Measurements from ENCODE around the gene USP38. TPM values are rescaled to one million over a fixed set of nuclear protein-coding genes. Genes with fewer than 3 reads are reported as not detected.
A peak's percentile ranks its signal among the peaks of the same experiment; 100 is the strongest.

Gene USP38
- total and polyA plus RNA-seq, 2 donors (not counting 1 experiment from before 2014, with no cell fraction given): 9.6 to 23.9 TPM

DNA sequence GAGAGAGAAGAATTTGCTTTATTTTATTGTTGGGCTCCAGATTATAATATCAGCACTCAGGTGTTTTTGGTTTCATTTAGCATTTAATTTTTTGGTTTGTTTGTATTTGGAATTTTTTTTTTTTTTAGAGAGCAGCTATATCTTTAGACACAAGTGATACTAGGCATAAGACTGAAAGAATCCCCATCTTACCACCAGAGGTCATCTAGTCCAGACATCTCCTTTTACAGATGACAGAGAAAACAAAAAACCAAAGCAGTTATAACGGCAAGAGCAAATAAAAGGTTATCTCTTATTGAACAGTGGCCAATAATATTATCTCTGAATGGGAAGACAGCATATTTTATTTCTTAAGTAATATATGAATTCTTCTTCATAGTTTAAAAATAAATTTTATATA lies 22.8 kb downstream of the USP38 start:
- H3K9me3 ChIP-seq (ENCODE audit: control extremely low read depth in 1 of 3, control insufficient read depth in 2 of 3, insufficient read depth in 1 of 3, low read length in 2 of 3): no peaks in the 10 kb centered on the region
- H4K20me1 ChIP-seq (ENCODE audit: control insufficient read depth, insufficient read depth, low read length, poor library complexity, severe bottlenecking): no peaks in the 10 kb centered on the region
- Mint-ChIP-seq H3K4me1 (peaks cover 3% of the 10 kb centered on the region), H3K4me3 (no peak overlapping the region), H3K9me3 (ENCODE audit: insufficient read depth) (no peaks in the 10 kb centered on the region), H3K27me3 (no peaks in the 10 kb centered on the region), H3K27ac (no peak overlapping the region)
- ATAC-seq (ENCODE audit: low read depth) (no peak), DNase-seq (no peak)
- H3K4me2 ChIP-seq (replicated peaks; ENCODE audit: low read depth, low read length, poor library complexity, severe bottlenecking): no peak overlapping the region
- ChIA-PET POLR2A (no interaction called here), CTCF (no interaction called here)
- H3K4me1 ChIP-seq (ENCODE audit: control insufficient read depth in 2 of 2, insufficient read depth in 2 of 2, low read length in 2 of 2): no peaks in the 10 kb centered on the region
- no peak overlapping the region for H3K27ac ChIP-seq (ENCODE audit: low read length in 2 of 2)
- no peak overlapping the region for H3K9ac ChIP-seq (ENCODE audit: low read length)
- H2AFZ ChIP-seq (ENCODE audit: insufficient read depth, low read depth, low read length, poor library complexity, severe bottlenecking): no peak overlapping the region
- H3K4me3 ChIP-seq (ENCODE audit: control extremely low read depth in 1 of 5, extremely low read depth in 1 of 5, insufficient read depth in 1 of 5, low read depth in 2 of 5, low read length in 4 of 5): no peak overlapping the region
- intact Hi-C loops (cut with micrococcal nuclease): no loop called here
- peaks cover 4% of the 10 kb centered on the region for H3K79me2 ChIP-seq (ENCODE audit: control insufficient read depth, insufficient read depth, low read length)
- H3K27me3 ChIP-seq (replicated peaks in 1 of 4; ENCODE audit: control extremely low read depth in 1 of 4, control insufficient read depth in 3 of 4, insufficient read depth in 4 of 4, low read length in 3 of 4): no peaks in the 10 kb centered on the region
- peaks cover 16 to 57% of the 10 kb centered on the region in 2 experiments for H3K36me3 ChIP-seq (replicated peaks in 1 of 2; ENCODE audit: control extremely low read depth in 1 of 2, control insufficient read depth in 1 of 2, extremely low read depth in 1 of 2, insufficient read depth in 2 of 2, low read length in 1 of 2)
- no CpG with 5 or more reads among the region's 1 CpG for WGBS (ENCODE audit: insufficient coverage)
- no peak for TF ChIP-seq EZH2 (IDR thresholded peaks at IDR 0.05; ENCODE audit: borderline replicate concordance, insufficient read depth, low read depth, low read length, poor library complexity, severe bottlenecking)
- TF ChIP-seq, protein P1, sequence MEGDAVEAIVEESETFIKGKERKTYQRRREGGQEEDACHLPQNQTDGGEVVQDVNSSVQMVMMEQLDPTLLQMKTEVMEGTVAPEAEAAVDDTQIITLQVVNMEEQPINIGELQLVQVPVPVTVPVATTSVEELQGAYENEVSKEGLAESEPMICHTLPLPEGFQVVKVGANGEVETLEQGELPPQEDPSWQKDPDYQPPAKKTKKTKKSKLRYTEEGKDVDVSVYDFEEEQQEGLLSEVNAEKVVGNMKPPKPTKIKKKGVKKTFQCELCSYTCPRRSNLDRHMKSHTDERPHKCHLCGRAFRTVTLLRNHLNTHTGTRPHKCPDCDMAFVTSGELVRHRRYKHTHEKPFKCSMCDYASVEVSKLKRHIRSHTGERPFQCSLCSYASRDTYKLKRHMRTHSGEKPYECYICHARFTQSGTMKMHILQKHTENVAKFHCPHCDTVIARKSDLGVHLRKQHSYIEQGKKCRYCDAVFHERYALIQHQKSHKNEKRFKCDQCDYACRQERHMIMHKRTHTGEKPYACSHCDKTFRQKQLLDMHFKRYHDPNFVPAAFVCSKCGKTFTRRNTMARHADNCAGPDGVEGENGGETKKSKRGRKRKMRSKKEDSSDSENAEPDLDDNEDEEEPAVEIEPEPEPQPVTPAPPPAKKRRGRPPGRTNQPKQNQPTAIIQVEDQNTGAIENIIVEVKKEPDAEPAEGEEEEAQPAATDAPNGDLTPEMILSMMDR (IDR thresholded peaks at IDR 0.05): peak; percentile 16

DNA sequence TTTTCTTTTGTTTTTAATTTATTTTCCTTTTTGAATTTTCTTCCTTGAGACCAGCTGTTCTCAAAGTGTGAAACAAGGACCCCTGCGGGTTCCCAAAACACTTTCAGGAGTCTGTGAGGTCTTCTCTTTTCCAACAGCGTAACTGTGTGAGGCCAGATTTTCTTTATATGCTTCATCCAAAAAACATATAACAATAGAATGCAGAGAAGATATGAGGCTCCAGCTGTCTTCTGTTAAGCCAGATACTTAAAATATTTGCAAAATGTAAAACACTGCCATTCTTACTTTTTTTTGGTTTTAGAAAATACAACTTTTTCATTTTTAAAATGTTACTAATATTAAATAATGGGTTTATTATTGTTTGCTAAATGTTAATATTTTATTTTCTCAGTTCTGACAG lies 27.8 kb downstream of the USP38 start:
- Mint-ChIP-seq H3K27me3 (no peaks in the 10 kb centered on the region), H3K27ac (no peak overlapping the region), H3K4me3 (no peak overlapping the region), H3K9me3 (ENCODE audit: insufficient read depth) (no peaks in the 10 kb centered on the region), H3K4me1 (peaks cover under 1% of the 10 kb centered on the region)
- Histone ChIP-seq H3K9ac (ENCODE audit: low read length) (no peak overlapping the region), H2AFZ (ENCODE audit: insufficient read depth, low read depth, low read length, poor library complexity, severe bottlenecking) (no peak overlapping the region), H3K4me1 (ENCODE audit: control insufficient read depth in 2 of 2, insufficient read depth in 2 of 2, low read length in 2 of 2) (no peaks in the 10 kb centered on the region), H3K27me3 (replicated peaks in 1 of 4; ENCODE audit: control extremely low read depth in 1 of 4, control insufficient read depth in 3 of 4, insufficient read depth in 4 of 4, low read length in 3 of 4) (no peaks in the 10 kb centered on the region), H4K20me1 (ENCODE audit: control insufficient read depth, insufficient read depth, low read length, poor library complexity, severe bottlenecking) (no peaks in the 10 kb centered on the region), H3K4me3 (ENCODE audit: control extremely low read depth in 1 of 5, extremely low read depth in 1 of 5, insufficient read depth in 1 of 5, low read depth in 2 of 5, low read length in 4 of 5) (no peak overlapping the region), H3K79me2 (ENCODE audit: control insufficient read depth, insufficient read depth, low read length) (no peaks in the 10 kb centered on the region), H3K27ac (ENCODE audit: low read length in 2 of 2) (no peak overlapping the region), H3K9me3 (ENCODE audit: control extremely low read depth in 1 of 3, control insufficient read depth in 2 of 3, insufficient read depth in 1 of 3, low read length in 2 of 3) (no peaks in the 10 kb centered on the region), H3K36me3 (replicated peaks in 1 of 2; ENCODE audit: control extremely low read depth in 1 of 2, control insufficient read depth in 1 of 2, extremely low read depth in 1 of 2, insufficient read depth in 2 of 2, low read length in 1 of 2) (peaks cover 18 to 44% of the 10 kb centered on the region in 2 experiments), H3K4me2 (replicated peaks; ENCODE audit: low read depth, low read length, poor library complexity, severe bottlenecking) (no peak overlapping the region)
- no peak for DNase-seq
- no peak for TF ChIP-seq EZH2 (IDR thresholded peaks at IDR 0.05; ENCODE audit: borderline replicate concordance, insufficient read depth, low read depth, low read length, poor library complexity, severe bottlenecking)
- TF ChIP-seq, protein P1 (IDR thresholded peaks at IDR 0.05): no peak
- no peak for ATAC-seq (ENCODE audit: low read depth)
- ChIA-PET POLR2A (no interaction called here), CTCF (no interaction called here)
- WGBS (ENCODE audit: insufficient coverage): no CpG with 5 or more reads among the region's 2 CpGs
- intact Hi-C loops (cut with micrococcal nuclease): no loop called here

Data from B cell (primary cell).